ENCODE results near the gene NLN.
"Not testable (repeated sequence)": the region's sequence is repeated elsewhere in the genome, so short reads cannot be mapped to it uniquely, and the experiment has no call there.

- TF ChIP-seq POLR2A (IDR thresholded peaks at IDR 0.05; ENCODE audit: low read depth); CTCF (IDR thresholded peaks at IDR 0.05): not testable (repeated sequence)
These were observed 85.5 kb downstream of the NLN start for GRCh38 chr5:65807494-65807893.
